T1000 (cell line): ENCODE results near the gene GDE1.

ENCODE experiments used
- DNase-seq: peaks from one replicate; lab custom pipeline; 2025; ENCODE audit warnings: mixed read lengths; lab: John Stamatoyannopoulos, UW

GDE1 gene

GRCh38 chr16:19523559-19524355, 1.9 kb upstream of the GDE1 start, which contains the start of gene CCP110:
TSS of gene CCP110 (plus strand) at chr16:19523942. CDS start at chr16:19527882, 3,940 bp downstream.
- peak; percentile 95 for DNase-seq

GRCh38 chr16:19523184-19523558, 1.3 kb upstream of the GDE1 start:
- DNase-seq = no peak

GRCh38 chr16:19522760-19523159, 862 bp upstream of the GDE1 start:
- DNase-seq = no peak

GRCh38 chr16:19522397-19522732, 467 bp upstream of the GDE1 start:
- DNase-seq = no peak

GRCh38 chr16:19520861-19521331, 1.0 kb downstream of the GDE1 start:
- DNase-seq = no peak

GRCh38 chr16:19518388-19518787, 3.5 kb downstream of the GDE1 start:
- DNase-seq = no peak

GRCh38 chr16:19517424-19518089, 4.3 kb downstream of the GDE1 start:
- DNase-seq = no peak

GRCh38 chr16:19515757-19516156, 6.1 kb downstream of the GDE1 start:
- DNase-seq = no peak

- no peak for DNase-seq
Observed at GRCh38 chr16:19513377-19514053, 8.4 kb downstream of the GDE1 start.

GRCh38 chr16:19512297-19512696, 9.6 kb downstream of the GDE1 start:
- no peak for DNase-seq

- DNase-seq = no peak
Observed at GRCh38 chr16:19507867-19508266, 14.0 kb downstream of the GDE1 start.

- DNase-seq = no peak
Observed at GRCh38 chr16:19506965-19507364, 14.9 kb downstream of the GDE1 start.

- DNase-seq = no peak
Observed at GRCh38 chr16:19505600-19506303, 16.1 kb downstream of the GDE1 start.

GRCh38 chr16:19503461-19504075, 18.3 kb downstream of the GDE1 start:
- no peak for DNase-seq

GRCh38 chr16:19502395-19503131, 19.3 kb downstream of the GDE1 start:
- DNase-seq = peak; percentile 16

GRCh38 chr16:19499481-19499880, 22.4 kb downstream of the GDE1 start:
- DNase-seq = no peak

- DNase-seq = no peak
Observed at GRCh38 chr16:19499006-19499405, 22.9 kb downstream of the GDE1 start.

GRCh38 chr16:19497176-19497575, 24.7 kb downstream of the GDE1 start:
- DNase-seq = no peak

- no peak for DNase-seq
Observed at GRCh38 chr16:19490619-19491018, 31.3 kb downstream of the GDE1 start.

- DNase-seq = no peak
Observed at GRCh38 chr16:19488213-19488640, 33.7 kb downstream of the GDE1 start.

GRCh38 chr16:19486750-19487325, 35.1 kb downstream of the GDE1 start:
- no peak for DNase-seq
